ENCODE measurements around the gene GMPPA.

DNA sequence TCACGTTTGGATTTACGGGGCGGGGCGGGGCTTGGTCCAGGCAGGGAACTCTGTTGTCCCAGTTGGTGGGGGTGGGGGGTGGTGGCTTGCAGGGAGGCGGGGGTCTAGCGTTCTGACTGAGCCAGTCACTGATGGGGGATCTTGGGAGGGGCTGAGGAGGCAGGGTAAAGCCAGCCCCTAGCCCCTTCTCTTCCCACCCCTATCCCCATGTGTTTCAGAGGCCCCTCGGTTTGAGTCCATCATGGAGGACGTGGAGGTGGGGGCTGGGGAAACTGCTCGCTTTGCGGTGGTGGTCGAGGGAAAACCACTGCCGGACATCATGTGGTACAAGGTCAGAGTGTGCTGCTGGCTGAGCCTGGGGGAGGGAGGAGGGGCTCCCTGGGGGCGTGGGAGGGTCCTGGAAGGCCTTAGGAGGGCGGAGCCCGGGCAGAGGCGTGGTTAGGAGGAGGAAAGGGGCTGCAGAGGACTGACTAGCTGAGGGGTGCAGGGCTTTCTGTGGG, 22.0 kb upstream of the GMPPA start:
- TF ChIP-seq POLR2A (IDR thresholded peaks at IDR 0.05; ENCODE audit: low read depth, low read length): no peak
- TF ChIP-seq POLR2AphosphoS5 (IDR thresholded peaks at IDR 0.05; ENCODE audit: low read depth, low read length): no peak
- no peak for TF ChIP-seq TAF1 (IDR thresholded peaks at IDR 0.05; ENCODE audit: borderline replicate concordance, low read depth, low read length)
